Tibial nerve (tissue), 4 donors: ENCODE data around the gene ASTN2. TPM values are rescaled to one million over a fixed set of nuclear protein-coding genes. Genes with fewer than 3 reads are reported as not detected.

ENCODE experiments used
- DNase-seq, 2 donors: peaks; one replicate each; pipeline ENCODE4 v3.0.0-alpha.2; 2019; ENCODE audit warnings: low spot score in 2 of 2
- H3K27ac ChIP-seq, 4 donors: fragments of 200-600 bp; sonication (generic) in 3 of 4; one replicate each; pipeline ENCODE4 v1.5.1; 2017 to 2019; ENCODE audit warnings: mild to moderate bottlenecking in 1 of 4
- H3K27me3 ChIP-seq, 2 donors: fragments of 200-600 bp; sonication (generic) in 1 of 2; one replicate each; pipeline versions ENCODE4 v1.5.1 to v1.6.0; 2017 to 2019
- H3K36me3 ChIP-seq, 3 donors: fragments of 200-600 bp; sonication (generic); one replicate each; pipeline ENCODE4 v1.5.1; 2018 to 2019
- H3K4me1 ChIP-seq, 4 donors: fragments of 200-600 bp; sonication (generic) in 3 of 4; one replicate each; pipeline ENCODE4 v1.5.1; 2017 to 2019
- H3K4me3 ChIP-seq, 4 donors: fragments of 200-600 bp; sonication (generic) in 3 of 4; one replicate each; pipeline ENCODE4 v1.5.1; 2017 to 2019; ENCODE audit warnings: mild to moderate bottlenecking in 1 of 4, moderate library complexity in 1 of 4
- H3K9me3 ChIP-seq, 4 donors: fragments of 200-600 bp; sonication (generic) in 3 of 4; one replicate each; pipeline ENCODE4 v1.5.1; 2017 to 2019
- EP300 ChIP-seq, 2 donors: sonication (generic); formaldehyde crosslinking; IDR thresholded peaks; one replicate each; pipeline ENCODE4 v1.6.1; 2017; ENCODE audit warnings: antibody characterized with exemption in 2 of 2, mild to moderate bottlenecking in 1 of 2
- POLR2A ChIP-seq, 2 donors: fragments of 450-650 bp; IDR thresholded peaks; one replicate each; pipeline ENCODE4 v1.6.1; 2017; ENCODE audit warnings: antibody characterized with exemption in 2 of 2, mild to moderate bottlenecking in 2 of 2, moderate library complexity in 2 of 2
- WGBS, 2 donors: methylation state at CpG; one replicate each; pipeline ENCODE4 v1.1.5; 2018; 5-methylcytosine and 5-hydroxymethylcytosine counted together
- total RNA-seq, 4 donors: library from RNA; depleted of rRNA; stranded (reverse); fragments of >200 nt; gene quantifications; one replicate each; pipeline ENCODE4 v1.1.0, GENCODE V29; 2016
- TF ChIP-seq, protein P1 (sequence below), 5 experiments: fragments of 200-600 bp in 3 of 5; fragments of 450-650 bp in 2 of 5; sonication (generic) in 3 of 5; IDR thresholded peaks; one replicate each; pipeline ENCODE4 v1.5.1; 2016 to 2019; ENCODE audit warnings: antibody characterized with exemption in 5 of 5, mild to moderate bottlenecking in 3 of 5, moderate library complexity in 2 of 5

ASTN2 gene
- total RNA-seq, 4 donors from 2014 or later: 9.0 to 14.9 (median 12.3) TPM

DNA sequence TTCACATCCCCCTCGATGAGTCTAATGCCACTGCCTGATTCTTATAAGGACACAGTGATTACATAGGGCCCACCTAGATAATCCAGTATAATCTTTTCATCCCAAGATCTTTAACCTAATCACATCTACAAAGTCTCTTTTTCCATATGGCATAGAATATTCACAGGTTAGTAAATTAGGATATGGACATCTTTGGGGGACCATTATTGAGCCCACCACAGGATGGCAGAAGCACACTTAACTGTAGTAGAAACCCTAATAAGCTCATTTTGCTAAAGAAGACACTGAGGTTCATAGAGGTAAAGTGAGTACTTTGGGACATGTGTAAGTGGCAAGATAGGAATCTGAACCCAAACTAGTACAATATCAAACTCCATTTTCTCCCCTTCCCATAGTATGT, 38.9 kb downstream of the ASTN2 start:
- Histone ChIP-seq H3K27ac (no peak overlapping the region), H3K27me3 (no peaks in the 10 kb centered on the region), H3K4me1 (peaks cover 0 to 4% (median 0%) of the 10 kb centered on the region in 4 donors), H3K9me3 (no peaks in the 10 kb centered on the region), H3K36me3 (no peaks in the 10 kb centered on the region), H3K4me3 (no peak overlapping the region)
- DNase-seq: no peak
- TF ChIP-seq EP300 (IDR thresholded peaks at IDR 0.05) (no peak), POLR2A (IDR thresholded peaks at IDR 0.05) (no peak)
- TF ChIP-seq, protein P1, sequence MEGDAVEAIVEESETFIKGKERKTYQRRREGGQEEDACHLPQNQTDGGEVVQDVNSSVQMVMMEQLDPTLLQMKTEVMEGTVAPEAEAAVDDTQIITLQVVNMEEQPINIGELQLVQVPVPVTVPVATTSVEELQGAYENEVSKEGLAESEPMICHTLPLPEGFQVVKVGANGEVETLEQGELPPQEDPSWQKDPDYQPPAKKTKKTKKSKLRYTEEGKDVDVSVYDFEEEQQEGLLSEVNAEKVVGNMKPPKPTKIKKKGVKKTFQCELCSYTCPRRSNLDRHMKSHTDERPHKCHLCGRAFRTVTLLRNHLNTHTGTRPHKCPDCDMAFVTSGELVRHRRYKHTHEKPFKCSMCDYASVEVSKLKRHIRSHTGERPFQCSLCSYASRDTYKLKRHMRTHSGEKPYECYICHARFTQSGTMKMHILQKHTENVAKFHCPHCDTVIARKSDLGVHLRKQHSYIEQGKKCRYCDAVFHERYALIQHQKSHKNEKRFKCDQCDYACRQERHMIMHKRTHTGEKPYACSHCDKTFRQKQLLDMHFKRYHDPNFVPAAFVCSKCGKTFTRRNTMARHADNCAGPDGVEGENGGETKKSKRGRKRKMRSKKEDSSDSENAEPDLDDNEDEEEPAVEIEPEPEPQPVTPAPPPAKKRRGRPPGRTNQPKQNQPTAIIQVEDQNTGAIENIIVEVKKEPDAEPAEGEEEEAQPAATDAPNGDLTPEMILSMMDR (IDR thresholded peaks at IDR 0.05): no peak
- WGBS, 2 donors: 85 to 88% methylated on average over 1 of the region's 1 CpG

DNA sequence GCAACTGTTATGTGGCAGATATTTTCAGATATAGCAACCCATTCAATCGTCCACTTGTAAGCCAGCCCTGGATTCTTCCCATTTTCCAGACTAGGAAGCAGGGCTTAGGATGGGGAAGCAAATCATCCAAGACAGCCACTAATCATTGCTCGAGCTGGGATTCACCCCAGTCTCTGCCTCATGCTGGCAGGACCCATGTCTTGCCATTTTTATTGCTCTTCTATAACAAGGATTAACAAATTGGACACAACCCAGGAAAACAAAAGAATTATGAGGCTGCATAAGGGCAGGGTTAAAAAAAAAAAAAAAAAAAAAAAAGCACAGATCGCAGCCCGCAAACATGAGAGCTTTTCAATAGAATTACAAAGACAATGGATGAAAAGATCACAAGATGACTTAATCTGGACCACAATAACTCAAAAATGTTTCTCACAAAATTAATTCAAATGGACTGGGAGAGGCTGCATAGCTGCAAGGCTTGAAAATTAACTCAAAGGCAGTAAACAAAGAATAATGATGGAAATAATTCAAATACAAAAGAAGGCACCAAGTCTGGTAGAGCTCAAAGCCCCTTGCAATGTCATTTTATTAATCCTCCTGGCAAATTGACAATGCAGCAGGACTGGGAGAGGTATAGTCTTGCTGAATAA, 40.7 kb downstream of the ASTN2 start:
- H3K36me3 ChIP-seq: no peaks in the 10 kb centered on the region
- 50 to 54% methylated on average over 4 of the region's 4 CpGs for WGBS, 2 donors
- no peak for DNase-seq

DNA sequence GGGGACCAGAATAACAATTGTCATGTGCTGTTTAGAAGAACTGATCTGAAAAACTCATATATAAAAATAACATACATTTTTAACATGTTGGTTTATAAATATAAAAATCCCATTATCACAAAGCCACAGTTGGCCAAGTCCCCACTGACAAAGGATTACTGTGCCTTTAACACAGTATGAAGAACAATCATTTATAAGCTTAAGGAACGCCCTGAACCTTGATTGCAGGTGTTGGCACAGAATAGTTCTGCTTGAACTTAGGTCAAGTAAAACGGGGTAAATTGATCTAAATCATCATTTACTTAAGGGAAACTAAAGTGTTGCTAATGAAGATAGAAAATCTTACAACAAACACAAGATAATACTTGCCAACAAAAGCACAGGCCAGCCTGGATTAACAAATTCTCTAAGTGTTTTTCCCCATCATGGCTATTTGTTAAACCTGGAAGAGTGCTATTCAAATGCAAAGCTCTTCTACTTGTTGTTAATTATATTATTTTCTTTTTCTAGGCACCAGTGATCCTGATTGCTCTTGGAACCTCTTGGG, 46.1 kb downstream of the ASTN2 start:
- no peak for TF ChIP-seq EP300 (IDR thresholded peaks at IDR 0.05)
- TF ChIP-seq, protein P1 (IDR thresholded peaks at IDR 0.05): no peak
- no peak for TF ChIP-seq POLR2A (IDR thresholded peaks at IDR 0.05)
- no peaks in the 10 kb centered on the region for H3K4me1 ChIP-seq
- H3K36me3 ChIP-seq: no peaks in the 10 kb centered on the region
- 26 to 35% methylated on average over 2 of the region's 2 CpGs for WGBS, 2 donors
- no peak overlapping the region for H3K27ac ChIP-seq
- no peak overlapping the region for H3K4me3 ChIP-seq
- no peaks in the 10 kb centered on the region for H3K9me3 ChIP-seq
- no peaks in the 10 kb centered on the region for H3K27me3 ChIP-seq
- no peak for DNase-seq

More for the DNA sequence above, 40.7 kb downstream of the ASTN2 start:
- Histone ChIP-seq H3K27me3 (no peaks in the 10 kb centered on the region), H3K4me3 (no peak overlapping the region), H3K4me1 (peaks cover 0 to 4% (median 0%) of the 10 kb centered on the region in 4 donors), H3K27ac (no peak overlapping the region), H3K9me3 (no peaks in the 10 kb centered on the region)
- TF ChIP-seq POLR2A (IDR thresholded peaks at IDR 0.05) (no peak), EP300 (IDR thresholded peaks at IDR 0.05) (no peak)
- TF ChIP-seq, protein P1 (IDR thresholded peaks at IDR 0.05): no peak

DNA sequence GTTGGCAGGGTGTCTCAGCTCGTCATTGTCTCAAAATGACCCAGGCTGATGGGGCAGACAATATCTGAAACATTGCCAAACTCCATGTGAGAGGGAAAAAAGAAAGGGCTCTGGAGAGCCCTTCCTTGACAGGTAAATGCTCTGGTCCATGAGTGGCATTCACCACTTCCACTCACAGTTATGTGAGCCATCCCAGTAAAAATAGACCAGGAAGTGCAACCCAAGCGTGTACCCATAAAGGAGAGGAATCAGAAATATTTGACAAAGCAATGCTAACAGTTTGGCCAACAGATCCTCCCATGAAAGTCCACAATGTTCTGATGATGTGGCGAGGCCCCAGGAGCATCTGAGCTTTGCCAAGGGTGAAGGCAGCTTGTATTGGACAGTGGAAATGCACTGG, 49.4 kb downstream of the ASTN2 start:
- no peak overlapping the region for H3K4me3 ChIP-seq
- H3K36me3 ChIP-seq: no peaks in the 10 kb centered on the region
- 80% methylated on average over 3 of the region's 3 CpGs for WGBS, 2 donors
- H3K9me3 ChIP-seq: no peaks in the 10 kb centered on the region
- no peaks in the 10 kb centered on the region for H3K27me3 ChIP-seq
- DNase-seq: no peak
- TF ChIP-seq POLR2A (IDR thresholded peaks at IDR 0.05) (no peak), EP300 (IDR thresholded peaks at IDR 0.05) (no peak)
- TF ChIP-seq, protein P1 (IDR thresholded peaks at IDR 0.05): no peak
- no peak overlapping the region for H3K27ac ChIP-seq
- no peaks in the 10 kb centered on the region for H3K4me1 ChIP-seq

DNA sequence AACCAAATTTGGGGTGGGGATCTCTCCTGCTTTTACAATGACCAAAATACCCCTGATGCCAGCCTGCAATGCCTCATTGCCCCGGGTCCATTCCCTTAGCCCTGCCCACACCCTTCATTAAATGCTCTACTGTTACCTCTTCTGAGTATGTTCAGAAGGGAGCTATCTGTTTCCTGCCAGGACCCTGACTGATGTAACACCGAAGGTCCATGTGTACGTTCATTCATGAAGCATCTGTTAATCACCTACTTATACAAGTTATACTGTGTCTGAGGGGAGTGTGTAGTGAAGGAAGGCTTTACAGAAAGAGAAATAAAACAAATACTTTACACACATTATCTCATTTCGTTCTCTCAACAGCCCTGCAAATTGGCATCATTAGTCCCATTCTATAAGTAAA, 51.9 kb downstream of the ASTN2 start:
- Histone ChIP-seq H3K27me3 (no peaks in the 10 kb centered on the region), H3K27ac (no peak overlapping the region), H3K9me3 (no peaks in the 10 kb centered on the region), H3K4me1 (no peaks in the 10 kb centered on the region), H3K4me3 (no peak overlapping the region), H3K36me3 (no peaks in the 10 kb centered on the region)
- DNase-seq: no peak
- WGBS, 2 donors: 79 to 83% methylated on average over 4 of the region's 4 CpGs
- TF ChIP-seq EP300 (IDR thresholded peaks at IDR 0.05): no peak
- TF ChIP-seq POLR2A (IDR thresholded peaks at IDR 0.05): no peak
- TF ChIP-seq, protein P1 (IDR thresholded peaks at IDR 0.05): no peak
